ENCODE measurements around the gene VSIG10L2. TPM values are rescaled to one million over a fixed set of nuclear protein-coding genes. Genes with fewer than 3 reads are reported as not detected.
A peak's percentile ranks its signal among the peaks of the same experiment; 100 is the strongest.

The VSIG10L2 gene
- total RNA-seq, 1 experiment from 2014 or later = not detected

GRCh38 chr11:125995313-125995712 lies 49.5 kb downstream of the VSIG10L2 start:
- no peak for TF ChIP-seq EZH2 (IDR thresholded peaks at IDR 0.05; ENCODE audit: borderline replicate concordance, low read depth, low read length, poor library complexity, severe bottlenecking)
- no peak for TF ChIP-seq CTCF (conservative IDR thresholded peaks at IDR 0.05; ENCODE audit: low read depth, low read length)
- CTCF ChIA-PET = no interaction called here
- Histone ChIP-seq H3K9me3 (ENCODE audit: low read depth, low read length, poor library complexity, severe bottlenecking) (no peaks in the 10 kb centered on the region), H3K4me3 (ENCODE audit: low read depth, low read length, poor library complexity, severe bottlenecking) (no peak overlapping the region), H3K27ac (ENCODE audit: low read depth, low read length, poor library complexity, severe bottlenecking) (no peak overlapping the region), H3K27me3 (replicated peaks; ENCODE audit: insufficient read depth, low read depth, low read length, poor library complexity) (no peaks in the 10 kb centered on the region), H3K4me1 (ENCODE audit: insufficient read depth, low read length, poor library complexity, severe bottlenecking) (peaks cover 31% of the 10 kb centered on the region), H3K36me3 (ENCODE audit: insufficient read depth, low read length, poor library complexity, severe bottlenecking) (no peaks in the 10 kb centered on the region)
- POLR2A ChIA-PET (ENCODE audit: low non-redundant PET) = no interaction called here
- intact Hi-C loops (cut with micrococcal nuclease; ENCODE audit: unreplicated experiment) = no loop called here
- BruUV-seq (replicated peaks) = no TSS peak
- peak; percentile 69 for DNase-seq (ENCODE audit: low spot score)

DNA sequence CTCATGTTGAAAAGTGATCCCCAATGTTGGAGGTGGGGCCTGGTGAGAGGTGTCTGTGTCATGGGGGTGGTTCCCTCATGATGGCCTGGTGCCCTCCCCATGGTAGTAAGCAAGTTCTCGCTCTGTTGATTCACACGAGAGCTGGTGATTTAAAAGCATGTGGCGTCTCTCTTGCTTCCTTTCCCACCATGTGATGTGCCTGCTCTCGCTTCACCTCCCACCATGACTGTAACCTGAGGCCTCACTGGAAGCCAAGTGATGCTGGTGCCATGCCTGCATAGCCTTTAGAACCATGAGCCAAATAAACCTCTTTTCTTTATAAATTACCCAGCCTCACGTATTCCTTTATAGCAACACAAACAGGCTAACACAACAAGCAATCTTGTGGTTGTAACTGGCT lies 52.4 kb downstream of the VSIG10L2 start:
- H3K4me1 ChIP-seq (ENCODE audit: insufficient read depth, low read length, poor library complexity, severe bottlenecking) = peaks cover 21% of the 10 kb centered on the region
- H3K27ac ChIP-seq (ENCODE audit: low read depth, low read length, poor library complexity, severe bottlenecking) = no peak overlapping the region
- BruUV-seq (replicated peaks) = no TSS peak
- DNase-seq (ENCODE audit: low spot score) = no peak
- no peak overlapping the region for H3K4me3 ChIP-seq (ENCODE audit: low read depth, low read length, poor library complexity, severe bottlenecking)
- no peaks in the 10 kb centered on the region for H3K9me3 ChIP-seq (ENCODE audit: low read depth, low read length, poor library complexity, severe bottlenecking)
- ChIA-PET CTCF (no interaction called here), POLR2A (ENCODE audit: low non-redundant PET) (interaction anchor here (0.5 kb wide), 1 partner anchor 53 kb away, joined by 5 read pairs; no protein-coding TSS in a partner anchor)
- no peaks in the 10 kb centered on the region for H3K27me3 ChIP-seq (replicated peaks; ENCODE audit: insufficient read depth, low read depth, low read length, poor library complexity)
- no peaks in the 10 kb centered on the region for H3K36me3 ChIP-seq (ENCODE audit: insufficient read depth, low read length, poor library complexity, severe bottlenecking)
- intact Hi-C loops (cut with micrococcal nuclease; ENCODE audit: unreplicated experiment) = no loop called here
- TF ChIP-seq CTCF (conservative IDR thresholded peaks at IDR 0.05; ENCODE audit: low read depth, low read length) (no peak), EZH2 (IDR thresholded peaks at IDR 0.05; ENCODE audit: borderline replicate concordance, low read depth, low read length, poor library complexity, severe bottlenecking) (no peak)

DNA sequence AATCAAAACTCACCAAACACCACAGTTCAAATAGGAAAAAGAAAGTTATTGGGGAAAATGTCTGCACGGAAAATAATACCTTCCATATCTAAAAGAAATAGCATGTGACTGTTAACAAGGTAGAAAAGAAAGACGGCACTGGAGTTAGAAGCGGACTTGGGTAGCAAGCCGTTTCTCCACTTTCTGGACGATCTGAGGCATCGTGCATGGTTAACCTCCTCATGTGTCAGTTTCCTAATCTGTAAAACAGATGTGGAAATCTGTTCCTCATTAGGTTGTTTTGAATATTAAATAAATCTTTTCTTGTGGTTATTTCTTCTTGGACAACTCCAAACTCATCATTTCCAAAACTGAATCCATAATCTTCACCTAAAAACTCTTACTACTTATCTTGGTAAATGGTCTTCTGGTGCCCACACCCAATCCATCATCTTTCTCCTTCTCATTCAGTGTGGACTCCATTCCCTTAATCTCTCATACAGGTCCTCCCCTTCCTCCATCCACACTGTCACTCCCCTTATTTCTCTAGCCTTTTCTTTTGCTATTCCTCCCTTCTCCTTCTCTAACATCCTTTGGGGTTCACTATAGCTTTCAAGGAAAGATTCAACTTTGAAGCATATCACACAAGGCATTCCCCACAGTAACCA lies 53.5 kb downstream of the VSIG10L2 start:
- Histone ChIP-seq H3K4me1 (ENCODE audit: insufficient read depth, low read length, poor library complexity, severe bottlenecking) (peaks cover 17% of the 10 kb centered on the region), H3K9me3 (ENCODE audit: low read depth, low read length, poor library complexity, severe bottlenecking) (no peaks in the 10 kb centered on the region), H3K4me3 (ENCODE audit: low read depth, low read length, poor library complexity, severe bottlenecking) (no peak overlapping the region), H3K36me3 (ENCODE audit: insufficient read depth, low read length, poor library complexity, severe bottlenecking) (no peaks in the 10 kb centered on the region), H3K27ac (ENCODE audit: low read depth, low read length, poor library complexity, severe bottlenecking) (no peak overlapping the region), H3K27me3 (replicated peaks; ENCODE audit: insufficient read depth, low read depth, low read length, poor library complexity) (no peaks in the 10 kb centered on the region)
- no peak for TF ChIP-seq EZH2 (IDR thresholded peaks at IDR 0.05; ENCODE audit: borderline replicate concordance, low read depth, low read length, poor library complexity, severe bottlenecking)
- no peak for TF ChIP-seq CTCF (conservative IDR thresholded peaks at IDR 0.05; ENCODE audit: low read depth, low read length)
- no TSS peak for BruUV-seq (replicated peaks)
- CTCF ChIA-PET = no interaction called here
- POLR2A ChIA-PET (ENCODE audit: low non-redundant PET) = no interaction called here
- no peak for DNase-seq (ENCODE audit: low spot score)
- intact Hi-C loops (cut with micrococcal nuclease; ENCODE audit: unreplicated experiment) = no loop called here
